CD14-positive monocyte (primary cell): Measurements from ENCODE around the gene TXNIP. TPM values are rescaled to one million over a fixed set of nuclear protein-coding genes. Genes with fewer than 3 reads are reported as not detected.

ENCODE experiments used
- DNase-seq, 3 donors: peaks; one replicate each; pipeline ENCODE4 v3.0.0-alpha.2; 2011 to 2022
- H2AFZ ChIP-seq: 2 replicates; pipeline ENCODE4 v1.6.0; 2012; ENCODE audit warnings: mild to moderate bottlenecking, low read depth, low read length, inconsistent platforms; ENCODE audit not compliant: insufficient read depth, poor library complexity, severe bottlenecking
- H3K27ac ChIP-seq, 2 donors: 1 replicate in 1 of 2; 2 replicates in 1 of 2; pipeline ENCODE4 v1.5.1; 2012 to 2013; ENCODE audit warnings: low read length in 2 of 2, control low read depth in 1 of 2, inconsistent platforms in 1 of 2, low read depth in 1 of 2, mild to moderate bottlenecking in 1 of 2
- H3K27me3 ChIP-seq, 2 donors: one replicate each; pipeline versions ENCODE4 v1.6.0 to v1.6.1; 2011 to 2013; ENCODE audit warnings: low read length in 2 of 2; ENCODE audit not compliant: control insufficient read depth in 2 of 2, insufficient read depth in 2 of 2
- H3K36me3 ChIP-seq, 2 donors: replicated peaks in 1 of 2; 1 replicate in 1 of 2; 2 replicates in 1 of 2; pipeline versions ENCODE4 v1.5.1 to v1.6.1; 2012 to 2013; ENCODE audit warnings: low read length in 2 of 2, control low read depth in 1 of 2, inconsistent platforms in 1 of 2, mild to moderate bottlenecking in 1 of 2; ENCODE audit not compliant: insufficient read depth in 2 of 2, control insufficient read depth in 1 of 2
- H3K4me1 ChIP-seq, 2 donors: 1 replicate in 1 of 2; 2 replicates in 1 of 2; pipeline versions ENCODE4 v1.5.1 to v1.6.1; 2012 to 2013; ENCODE audit warnings: low read length in 2 of 2, control low read depth in 1 of 2, inconsistent platforms in 1 of 2, mild to moderate bottlenecking in 1 of 2, moderate library complexity in 1 of 2; ENCODE audit not compliant: insufficient read depth in 2 of 2, control insufficient read depth in 1 of 2
- H3K4me2 ChIP-seq: replicated peaks from 2 replicates; pipeline ENCODE3; 2012; ENCODE audit warnings: low read length, moderate library complexity, mild to moderate bottlenecking; ENCODE audit not compliant: poor library complexity, severe bottlenecking; ENCODE audit errors: extremely low read depth
- H3K4me3 ChIP-seq, 3 experiments: fragments of 200-600 bp in 1 of 3; sonication (generic) in 1 of 3; replicated peaks in 1 of 3; 1 replicate in 2 of 3; 2 replicates in 1 of 3; pipeline ENCODE4 v1.5.1; 2011 to 2013; ENCODE audit warnings: low read length in 3 of 3, mild to moderate bottlenecking in 3 of 3, control low read depth in 2 of 3, low read depth in 2 of 3, inconsistent platforms in 1 of 3, moderate library complexity in 1 of 3
- H3K79me2 ChIP-seq: 2 replicates; pipeline ENCODE4 v1.6.0; 2012; ENCODE audit warnings: mild to moderate bottlenecking, control low read depth, inconsistent platforms, low read length, moderate library complexity; ENCODE audit not compliant: insufficient read depth
- H3K9ac ChIP-seq: 2 replicates; pipeline ENCODE4 v1.6.0; 2017; ENCODE audit warnings: low read length, mild to moderate bottlenecking; ENCODE audit not compliant: insufficient read depth, poor library complexity, severe bottlenecking
- H3K9me3 ChIP-seq, 2 donors: replicated peaks in 1 of 2; 1 replicate in 1 of 2; 2 replicates in 1 of 2; pipeline versions ENCODE4 v1.5.1 to v1.6.1; 2012 to 2013; ENCODE audit warnings: low read length in 2 of 2, control low read depth in 1 of 2; ENCODE audit not compliant: control insufficient read depth in 1 of 2, insufficient read depth in 1 of 2
- H4K20me1 ChIP-seq: 2 replicates; pipeline ENCODE4 v1.6.0; 2012; ENCODE audit warnings: mild to moderate bottlenecking, low read length, control low read depth, moderate library complexity; ENCODE audit not compliant: insufficient read depth
- H3K27ac Mint-ChIP-seq, 7 donors: one replicate each; pipeline ENCODE4 v1.8.0; 2020; ENCODE audit warnings: mild to moderate bottlenecking in 7 of 7, mixed read lengths in 7 of 7, moderate library complexity in 6 of 7, inconsistent platforms in 2 of 7
- H3K27me3 Mint-ChIP-seq, 3 donors: one replicate each; pipeline ENCODE4 v1.8.0; 2021 to 2022; ENCODE audit warnings: low read depth in 3 of 3, mild to moderate bottlenecking in 3 of 3, mixed read lengths in 3 of 3, moderate library complexity in 3 of 3, inconsistent platforms in 1 of 3
- H3K36me3 Mint-ChIP-seq, 2 donors: one replicate each; pipeline ENCODE4 v1.8.0; 2020; ENCODE audit warnings: mixed read lengths in 2 of 2, inconsistent platforms in 1 of 2, mild to moderate bottlenecking in 1 of 2
- H3K4me1 Mint-ChIP-seq: one replicate; pipeline ENCODE4 v1.8.0; 2020; ENCODE audit warnings: mild to moderate bottlenecking, mixed read lengths
- H3K4me3 Mint-ChIP-seq, 2 donors: one replicate each; pipeline ENCODE4 v1.8.0; 2020; ENCODE audit warnings: mild to moderate bottlenecking in 2 of 2, mixed read lengths in 2 of 2, moderate library complexity in 1 of 2
- H3K9me3 Mint-ChIP-seq, 7 donors: one replicate each; pipeline ENCODE4 v1.8.0; 2020 to 2022; ENCODE audit warnings: mixed read lengths in 7 of 7, mild to moderate bottlenecking in 6 of 7, moderate library complexity in 6 of 7, inconsistent platforms in 2 of 7
- CTCF ChIP-seq: fragments of 200-600 bp; IDR thresholded peaks from one replicate; pipeline ENCODE4 v1.8.0; 2022; ENCODE audit warnings: antibody characterized with exemption, mild to moderate bottlenecking
- WGBS: methylation state at CpG from one replicate; pipeline ENCODE4 v1.1.5; 2013; ENCODE audit warnings: missing lambda C conversion rate; ENCODE audit not compliant: insufficient coverage; 5-methylcytosine and 5-hydroxymethylcytosine counted together
- intact Hi-C, 2 donors: fragments of 100-400 bp; cut with micrococcal nuclease; formaldehyde crosslinking; loops; one replicate each; pipeline versions ENCODE4 v1.15.0 to v1.15.1; 2023
- polyA plus RNA-seq, 3 donors: library from polyadenylated mRNA; depleted of rRNA in 1 of 3; unstranded in 2 of 3; stranded (reverse) in 1 of 3; fragments of 300-500 nt in 2 of 3; fragments of >200 nt in 1 of 3; fragmentation: Illumina TruSeq in 2 of 3; gene quantifications; 1 replicate in 2 of 3; 2 replicates in 1 of 3; pipeline ENCODE4 v1.2.3, GENCODE V29; 2012 to 2021

TXNIP gene
- polyA plus RNA-seq, 3 donors, result 640 to 3,778 (median 844) TPM

GRCh38 chr1:145997016-145997717, 788 bp upstream of the TXNIP start:
- Histone ChIP-seq H3K79me2 (peaks cover 75% of the 10 kb centered on the region), H3K4me1 (peaks cover 45 to 70% of the 10 kb centered on the region in 2 donors), H3K27me3 (no peaks in the 10 kb centered on the region), H4K20me1 (peaks cover 43% of the 10 kb centered on the region), H2AFZ (peak overlapping the region; percentile 82), H3K9me3 (no peaks in the 10 kb centered on the region), H3K4me2 (peak overlapping the region; percentile 97), H3K4me3 (peak overlapping the region; percentile 87 to 100 (median 99)), H3K9ac (peak overlapping the region; percentile 78), H3K36me3 (peaks cover 39 to 40% of the 10 kb centered on the region in 2 donors), H3K27ac (peak overlapping the region; percentile 63 to 78)
- Mint-ChIP-seq H3K36me3 (peaks cover 35 to 40% of the 10 kb centered on the region in 2 donors), H3K9me3 (peaks cover 0 to 12% (median 2%) of the 10 kb centered on the region in 7 donors), H3K4me1 (peaks cover 65% of the 10 kb centered on the region), H3K27me3 (peaks cover 0 to 5% (median 0%) of the 10 kb centered on the region in 3 donors), H3K4me3 (peak overlapping the region; percentile 99 to 100), H3K27ac (peak overlapping the region; percentile 93 to 99 (median 97))
- WGBS, result no CpG with 5 or more reads among the region's 12 CpGs
- intact Hi-C loops, result loop anchor here in 1 of 2 donors (2.0 to 5.0 kb wide), 2 partner anchors 14 to 35 kb away; partner anchors contain the start of genes ANKRD34A and POLR3GL
- TF ChIP-seq CTCF, result no peak
- DNase-seq, result peak in 2 of 3 donors; percentile 31 to 35

GRCh38 chr1:145995964-145996432, 381 bp downstream of the TXNIP start:
- no peak overlapping the region for H2AFZ ChIP-seq
- H3K27me3 Mint-ChIP-seq, result peaks cover 0 to 5% (median 0%) of the 10 kb centered on the region in 3 donors

More at GRCh38 chr1:145995964-145996432, 381 bp downstream of the TXNIP start:
- H3K27me3 ChIP-seq, result no peaks in the 10 kb centered on the region
- DNase-seq, result no peak
- peaks cover 0 to 12% (median 2%) of the 10 kb centered on the region in 7 donors for H3K9me3 Mint-ChIP-seq
- H4K20me1 ChIP-seq, result peaks cover 54% of the 10 kb centered on the region
- peak overlapping the region; percentile 93 to 99 (median 97) for H3K27ac Mint-ChIP-seq
- H3K4me3 Mint-ChIP-seq, result peak overlapping the region; percentile 99 to 100
- peaks cover 64% of the 10 kb centered on the region for H3K4me1 Mint-ChIP-seq
- peaks cover 41 to 43% of the 10 kb centered on the region in 2 donors for H3K36me3 ChIP-seq
- H3K4me1 ChIP-seq, result peaks cover 41 to 61% of the 10 kb centered on the region in 2 donors
- no peak for TF ChIP-seq CTCF
- peaks cover 81% of the 10 kb centered on the region for H3K79me2 ChIP-seq
- H3K9ac ChIP-seq, result peak overlapping the region; percentile 78
- peak overlapping the region; percentile 87 to 100 (median 99) for H3K4me3 ChIP-seq
- H3K9me3 ChIP-seq, result no peaks in the 10 kb centered on the region
- intact Hi-C loops, result loop anchor here (1.0 to 5.0 kb wide), 3 partner anchors 15 to 34 kb away; partner anchors contain the start of genes ANKRD34A (in 1 of the 2) and POLR3GL (in 1 of the 2)
- peak overlapping the region; percentile 78 to 84 for H3K27ac ChIP-seq
- peaks cover 42 to 45% of the 10 kb centered on the region in 2 donors for H3K36me3 Mint-ChIP-seq
- peak overlapping the region; percentile 97 for H3K4me2 ChIP-seq
- WGBS, result 0% methylated on average over 1 of the region's 13 CpGs
